GOT3 (cell line): ENCODE measurements around the gene CACNG5.

ENCODE experiments used
- DNase-seq: peaks from one replicate; lab custom pipeline; 2025; ENCODE audit warnings: mixed read lengths; lab: John Stamatoyannopoulos, UW

Gene CACNG5

GRCh38 chr17:66834919-66835454, at the start of gene CACNG5:
Gene CACNG5, plus strand, starts transcription at chr17:66835117. Its CDS starts 42,216 bp downstream, at chr17:66877333.
- DNase-seq = no peak

GRCh38 chr17:66786107-66786506, 48.8 kb upstream of the CACNG5 start:
- no peak for DNase-seq

DNA sequence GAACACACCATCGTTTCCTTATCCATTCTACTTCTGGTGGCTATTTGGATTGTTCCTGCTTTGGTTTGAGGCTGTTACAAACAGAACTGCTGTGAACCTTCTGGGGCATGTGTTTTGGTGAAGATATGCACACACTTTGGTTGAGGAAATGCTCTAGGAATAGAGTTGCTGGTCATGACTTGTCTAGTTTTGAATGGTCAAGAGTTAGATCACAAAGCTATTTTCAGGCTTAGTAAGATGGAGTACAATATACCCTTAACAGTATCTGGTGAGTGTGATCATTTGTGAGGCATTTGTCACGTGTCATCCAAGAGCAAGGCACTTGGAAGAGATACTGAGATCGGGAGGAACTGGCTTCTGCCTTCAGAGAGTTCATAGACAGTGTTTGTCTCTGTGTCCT, 47.0 kb upstream of the CACNG5 start:
- no peak for DNase-seq

GRCh38 chr17:66789093-66789492, 45.8 kb upstream of the CACNG5 start:
- DNase-seq = no peak

DNA sequence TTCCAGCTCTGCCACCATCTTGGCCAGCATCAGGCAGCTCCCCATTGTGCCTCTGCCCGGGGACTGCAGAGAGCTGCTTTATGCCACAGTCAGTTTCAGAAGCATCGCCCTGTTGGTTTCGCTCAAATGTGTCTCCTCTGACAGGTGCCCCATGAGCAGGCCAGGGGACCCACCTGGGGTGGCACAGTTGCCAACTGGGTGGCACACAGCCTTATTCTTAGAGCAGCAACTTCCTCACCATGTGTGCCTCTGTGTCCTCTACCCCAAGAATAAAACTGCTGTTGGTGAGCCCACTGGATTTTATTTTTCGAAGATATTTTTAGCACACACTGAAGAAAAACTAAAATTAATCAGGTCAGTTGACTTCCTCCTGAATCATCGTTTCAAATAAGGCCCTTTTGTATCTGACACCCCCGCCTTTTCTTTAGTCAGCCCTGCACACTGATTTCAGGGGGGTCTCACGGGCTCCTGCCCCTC, 44.9 kb upstream of the CACNG5 start:
- DNase-seq = no peak

DNA sequence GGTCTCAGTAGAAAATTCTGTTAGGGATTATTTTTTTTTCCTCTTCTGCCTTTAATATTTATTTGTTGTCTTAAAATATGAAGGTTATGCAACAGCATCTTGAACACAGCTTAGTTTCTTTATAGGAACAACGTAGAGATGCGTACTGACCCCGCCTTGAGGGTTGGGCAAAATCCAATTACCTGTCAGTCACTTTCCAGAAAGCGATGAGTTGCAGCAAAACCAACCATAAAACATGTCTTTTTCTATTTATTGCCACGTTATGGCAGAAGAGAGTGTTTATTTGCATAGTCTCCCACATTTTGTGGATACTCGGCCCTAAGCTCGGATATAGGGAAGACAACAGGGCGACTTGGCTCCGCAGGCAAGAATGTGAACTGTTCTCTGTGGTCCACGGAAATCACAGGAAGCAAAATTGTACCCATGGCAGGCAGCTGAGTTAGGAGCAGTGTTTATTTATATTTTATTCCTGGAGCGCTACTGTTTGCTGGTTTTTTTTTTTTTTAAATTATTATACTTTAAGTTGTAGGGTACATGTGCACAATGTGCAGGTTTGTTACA, 44.3 kb upstream of the CACNG5 start:
- no peak for DNase-seq

DNA sequence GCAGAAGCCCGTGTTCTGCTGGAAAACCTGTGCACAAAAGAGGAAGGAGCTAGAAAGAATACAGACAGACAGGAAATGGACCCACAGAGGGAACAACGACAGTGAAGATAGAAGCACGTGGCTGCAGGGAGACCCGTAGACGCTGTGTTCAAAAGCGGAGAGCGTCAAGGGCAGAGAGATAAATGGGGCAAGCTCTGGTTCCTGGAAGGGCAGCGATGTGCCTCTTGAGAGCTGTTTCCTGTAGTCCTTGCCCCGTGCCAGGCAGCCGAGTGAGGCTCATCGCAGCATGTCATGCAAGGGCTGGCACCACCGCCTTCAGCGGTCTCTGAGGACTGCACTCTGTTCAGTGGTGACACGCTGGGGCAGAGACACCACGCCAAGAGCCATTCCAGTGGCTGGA, 43.6 kb upstream of the CACNG5 start:
- no peak for DNase-seq

GRCh38 chr17:66793814-66794213, 41.1 kb upstream of the CACNG5 start:
- DNase-seq = no peak

DNA sequence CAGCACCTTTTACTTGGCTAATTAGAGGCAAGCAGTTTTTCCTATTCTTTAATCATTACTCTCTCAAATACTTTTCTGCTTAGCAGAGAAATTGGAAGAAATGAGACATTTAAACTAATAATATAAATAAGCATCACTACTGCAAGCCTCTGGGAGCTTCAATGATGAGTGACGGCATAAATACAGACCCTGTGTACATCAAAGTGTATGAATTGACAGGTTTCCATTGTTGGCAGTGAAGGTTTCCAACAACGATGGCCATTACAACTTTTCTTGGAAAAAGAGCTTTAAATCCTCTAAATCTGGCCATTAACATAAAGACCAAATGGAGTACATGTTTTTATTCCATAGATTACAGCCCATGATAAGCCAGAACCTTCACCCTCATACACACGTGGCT, 39.4 kb upstream of the CACNG5 start:
- no peak for DNase-seq

DNA sequence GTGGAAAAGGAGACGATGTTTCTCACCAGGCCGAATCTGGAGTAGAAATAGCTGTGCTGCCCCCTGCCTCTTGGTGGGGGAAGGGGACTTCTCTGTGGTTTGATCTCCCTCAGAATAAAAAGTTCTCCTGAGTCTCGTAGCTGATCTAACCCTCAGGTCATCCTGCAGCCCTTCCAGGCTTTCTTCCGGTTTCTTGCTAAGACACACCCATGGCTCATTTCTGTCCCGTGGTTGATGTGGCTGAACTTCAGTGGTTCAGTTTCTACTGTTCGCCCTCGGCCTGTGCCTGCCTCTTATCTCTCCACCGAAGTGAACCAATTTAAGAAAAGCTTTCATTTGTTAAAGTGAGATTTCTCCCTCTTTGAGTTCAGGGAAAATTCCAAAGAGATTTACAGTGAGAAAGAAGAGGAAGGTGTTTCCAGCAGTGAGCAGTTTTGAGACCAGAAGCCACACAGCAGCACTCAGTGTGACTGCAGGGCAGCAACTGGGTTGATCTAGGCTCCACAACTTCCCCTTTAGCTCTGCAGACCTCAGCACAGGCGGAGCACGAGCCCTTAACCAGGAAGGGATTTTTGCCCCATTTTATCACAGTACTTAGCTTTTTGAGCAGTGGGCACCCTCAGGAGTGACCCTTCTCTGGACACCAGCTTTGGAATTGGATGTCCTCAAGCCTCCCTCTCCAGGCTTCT, 34.9 kb upstream of the CACNG5 start:
- no peak for DNase-seq

- no peak for DNase-seq
These were observed 31.4 kb upstream of the CACNG5 start for GRCh38 chr17:66803474-66803951.

- no peak for DNase-seq
These were observed 29.4 kb upstream of the CACNG5 start for GRCh38 chr17:66805567-66805966.

- DNase-seq = no peak
These were observed 27.7 kb upstream of the CACNG5 start for GRCh38 chr17:66807182-66807581.

- no peak for DNase-seq
These were observed 25.5 kb upstream of the CACNG5 start for GRCh38 chr17:66809408-66809807.

DNA sequence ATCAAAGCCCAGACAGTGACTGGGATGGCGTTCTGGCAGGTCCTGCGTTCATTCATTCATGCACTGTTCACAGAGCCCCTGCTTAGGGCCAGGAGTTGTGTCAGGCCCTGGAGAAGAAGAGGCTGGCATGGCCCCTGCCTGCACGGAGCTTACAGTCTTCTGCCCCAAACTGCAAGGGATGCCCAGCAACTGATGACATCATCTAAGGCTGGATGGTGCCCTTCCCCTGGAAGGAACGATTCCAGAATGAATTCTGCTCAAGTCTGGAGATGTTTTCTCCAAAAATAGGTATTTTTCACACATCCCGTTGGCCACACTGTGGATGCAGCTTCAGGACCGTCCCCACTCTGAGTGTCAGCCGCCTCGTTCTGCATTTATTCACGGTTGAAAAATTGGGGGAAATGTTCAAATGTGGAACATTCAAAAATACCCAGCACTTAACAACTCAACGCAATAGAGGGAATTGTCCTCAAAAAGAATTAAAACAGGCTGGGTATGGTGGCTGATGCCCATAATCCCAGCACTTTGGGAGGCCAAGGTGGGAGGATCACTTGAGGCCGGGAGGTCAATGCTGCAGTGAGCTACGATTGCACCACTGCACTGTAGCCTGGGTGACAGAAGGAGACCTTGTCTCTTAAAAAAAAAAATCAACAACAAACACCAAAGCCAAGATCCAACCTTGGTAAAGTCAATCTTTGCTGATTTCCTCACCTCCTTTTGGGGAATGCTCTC, 23.8 kb upstream of the CACNG5 start:
- DNase-seq = no peak

DNA sequence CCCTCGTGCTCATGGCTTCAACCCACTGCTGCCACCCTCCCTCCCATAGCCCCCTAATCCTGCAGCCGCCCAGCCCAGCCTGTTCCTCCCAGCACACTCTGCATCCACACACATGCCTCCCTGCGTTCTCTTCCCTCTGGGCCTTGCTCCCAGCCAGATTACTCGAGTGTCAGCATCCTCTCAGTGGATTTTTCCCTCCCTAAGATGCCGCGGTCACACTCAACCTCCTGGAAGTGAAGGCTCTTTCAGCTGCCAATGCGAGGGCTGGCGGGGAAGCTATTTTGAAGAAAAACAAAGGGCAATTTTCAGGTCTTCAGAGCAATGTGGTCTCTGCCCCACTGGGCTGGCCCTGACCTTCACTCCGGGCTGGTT, 23.2 kb upstream of the CACNG5 start:
- DNase-seq = no peak

DNA sequence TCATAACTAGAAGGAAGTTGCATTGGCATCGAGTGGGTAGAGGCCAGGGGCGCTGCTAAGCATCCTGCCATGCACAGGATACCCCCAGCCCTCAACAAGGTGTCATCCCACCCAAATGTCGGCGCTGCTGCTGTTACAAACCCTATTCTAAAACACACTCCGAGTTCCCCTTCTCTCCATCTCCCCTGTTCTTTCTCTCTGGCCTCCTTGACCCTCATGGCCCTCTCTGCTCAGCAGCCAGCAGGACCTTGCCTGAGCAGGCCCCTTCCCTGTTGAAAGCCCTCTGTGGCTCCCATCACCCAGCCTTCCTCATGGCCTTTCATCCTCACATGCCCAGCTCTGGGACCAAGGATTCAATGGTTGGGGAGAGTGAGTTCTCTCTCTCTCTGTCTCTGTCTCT, 22.3 kb upstream of the CACNG5 start:
- DNase-seq = no peak

DNA sequence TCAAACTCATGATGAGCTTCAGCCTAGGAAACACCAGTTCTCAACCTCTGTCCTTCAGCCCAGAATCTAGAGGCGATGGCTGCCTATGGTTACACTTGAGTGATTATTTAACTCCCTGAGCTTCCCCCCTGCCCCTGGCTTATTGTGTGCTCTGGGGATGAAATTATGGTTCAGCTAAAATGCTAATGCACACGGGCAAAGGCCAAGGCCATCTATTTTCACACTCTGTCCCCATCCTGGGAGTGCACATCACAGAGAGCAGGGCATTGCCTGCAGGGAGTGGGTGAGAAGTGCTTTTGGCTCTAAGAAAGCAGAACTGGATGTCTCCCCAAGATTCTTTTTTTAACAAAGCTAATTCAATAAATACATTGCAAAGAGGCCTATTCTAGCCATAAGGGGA, 21.6 kb upstream of the CACNG5 start:
- DNase-seq = no peak

DNA sequence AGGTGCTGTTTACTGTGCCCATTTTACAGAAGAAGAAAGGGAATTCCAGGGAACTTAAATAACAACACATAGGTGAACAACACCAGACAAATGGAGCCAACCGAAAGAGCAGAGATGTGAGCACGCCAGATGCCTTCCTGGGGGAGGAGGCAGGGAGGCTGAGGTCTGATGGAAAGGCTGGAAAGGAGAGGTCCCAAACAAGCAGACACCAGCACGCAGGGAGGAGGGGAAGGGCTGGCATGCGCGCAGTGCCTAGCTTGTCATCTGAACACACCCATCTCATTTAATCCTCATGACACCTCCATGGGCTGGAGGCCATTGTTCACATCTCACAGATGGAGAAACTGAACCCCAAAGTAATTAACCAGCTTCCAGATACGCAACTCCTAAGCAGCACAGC, 20.9 kb upstream of the CACNG5 start:
- no peak for DNase-seq

DNA sequence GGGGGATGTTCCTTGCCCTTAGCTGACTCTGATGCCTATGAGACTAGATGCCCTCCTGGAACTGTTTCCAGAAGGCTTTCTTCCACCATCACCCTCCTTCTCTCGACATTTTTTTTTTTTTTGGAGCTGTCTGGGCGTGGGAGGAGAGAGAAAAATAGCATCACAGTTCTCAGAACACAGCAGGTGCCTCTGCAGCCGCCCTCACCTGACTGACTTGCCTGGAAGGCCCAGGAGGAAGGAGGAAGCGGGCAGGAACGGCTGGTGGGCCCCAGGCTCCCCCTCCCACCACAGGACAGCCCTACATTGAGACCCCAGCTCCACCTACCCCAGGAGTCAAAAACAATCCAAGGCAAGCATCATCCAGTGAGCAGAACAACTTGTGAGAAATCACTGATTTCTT, 20.3 kb upstream of the CACNG5 start:
- no peak for DNase-seq

DNA sequence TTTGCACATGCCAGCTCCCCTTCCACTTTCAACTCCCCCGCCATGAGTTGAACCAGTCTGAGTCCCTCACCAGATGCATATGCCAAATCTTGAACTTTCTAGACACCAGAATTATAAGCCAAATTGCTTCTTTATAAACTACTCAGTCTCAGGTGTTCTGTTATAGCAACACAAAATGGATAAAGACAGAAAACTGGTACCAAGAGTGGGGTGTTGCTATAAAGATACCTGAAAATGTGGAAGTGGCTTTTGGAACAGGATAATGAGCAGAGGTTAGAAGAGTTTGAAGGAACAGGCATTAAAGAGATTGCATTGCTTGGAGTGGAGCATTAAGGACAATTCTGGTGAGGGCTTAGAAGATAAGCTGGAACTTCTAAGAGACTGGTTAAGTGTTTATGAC, 17.2 kb upstream of the CACNG5 start:
- no peak for DNase-seq

- DNase-seq = no peak
These were observed 15.5 kb upstream of the CACNG5 start for GRCh38 chr17:66819466-66819865.

DNA sequence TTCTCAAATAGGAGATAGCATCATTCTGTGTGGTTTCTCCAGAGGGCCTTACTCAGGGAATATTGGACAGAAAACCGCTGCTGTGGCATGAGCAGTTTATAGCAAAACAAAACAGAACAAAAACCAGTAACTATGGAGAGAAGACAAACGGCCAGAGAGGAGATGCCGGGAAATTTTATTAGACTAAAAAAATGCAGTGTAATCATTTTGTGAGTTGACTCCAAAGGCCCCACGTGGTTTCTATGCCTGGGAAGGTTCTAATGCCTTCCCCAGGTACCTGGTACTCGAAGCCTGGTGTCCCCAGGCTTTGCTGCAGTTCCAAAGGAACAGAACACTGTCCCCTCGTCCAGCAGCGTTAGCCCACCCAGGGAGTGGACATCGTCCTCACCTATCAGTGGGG, 12.9 kb upstream of the CACNG5 start:
- DNase-seq = no peak
